Measurements from ENCODE around the gene LAIR1. TPM values are rescaled to one million over a fixed set of nuclear protein-coding genes. Genes with fewer than 3 reads are reported as not detected.
"Not testable (repeated sequence)": the region's sequence is repeated elsewhere in the genome, so short reads cannot be mapped to it uniquely, and the experiment has no call there.

The LAIR1 gene
- total RNA-seq, 1 donor from 2014 or later: not detected

GRCh38 chr19:54389553-54389952 lies 24.8 kb upstream of the LAIR1 start:
- peaks cover 10% of the 10 kb centered on the region for H3K27me3 Mint-ChIP-seq (ENCODE audit: unreplicated experiment)
- no peak overlapping the region for H3K27ac Mint-ChIP-seq (ENCODE audit: unreplicated experiment)
- no peak for DNase-seq (ENCODE audit: extremely low spot score, unreplicated experiment)
- no peak for TF ChIP-seq CTCF (IDR thresholded peaks at IDR 0.05)
- no peak overlapping the region for H3K4me3 Mint-ChIP-seq (ENCODE audit: unreplicated experiment)
- H3K9me3 Mint-ChIP-seq (ENCODE audit: unreplicated experiment): no peaks in the 10 kb centered on the region
- no peaks in the 10 kb centered on the region for H3K4me1 Mint-ChIP-seq (ENCODE audit: unreplicated experiment)
- H3K36me3 Mint-ChIP-seq (ENCODE audit: unreplicated experiment): no peaks in the 10 kb centered on the region

- H3K9me3 Mint-ChIP-seq (ENCODE audit: unreplicated experiment): no peaks in the 10 kb centered on the region
- no peak overlapping the region for H3K27ac Mint-ChIP-seq (ENCODE audit: unreplicated experiment)
- DNase-seq (ENCODE audit: extremely low spot score, unreplicated experiment): no peak
- TF ChIP-seq CTCF (IDR thresholded peaks at IDR 0.05): no peak
- no peaks in the 10 kb centered on the region for H3K4me1 Mint-ChIP-seq (ENCODE audit: unreplicated experiment)
- no peak overlapping the region for H3K4me3 Mint-ChIP-seq (ENCODE audit: unreplicated experiment)
- no peaks in the 10 kb centered on the region for H3K36me3 Mint-ChIP-seq (ENCODE audit: unreplicated experiment)
- H3K27me3 Mint-ChIP-seq (ENCODE audit: unreplicated experiment): peaks cover 10% of the 10 kb centered on the region
These were observed 24.0 kb upstream of the LAIR1 start for GRCh38 chr19:54388802-54389139.

- no peaks in the 10 kb centered on the region for H3K4me1 Mint-ChIP-seq (ENCODE audit: unreplicated experiment)
- no peaks in the 10 kb centered on the region for H3K9me3 Mint-ChIP-seq (ENCODE audit: unreplicated experiment)
- no peak for TF ChIP-seq CTCF (IDR thresholded peaks at IDR 0.05)
- no peak overlapping the region for H3K4me3 Mint-ChIP-seq (ENCODE audit: unreplicated experiment)
- H3K27me3 Mint-ChIP-seq (ENCODE audit: unreplicated experiment): peaks cover 10% of the 10 kb centered on the region
- no peak for DNase-seq (ENCODE audit: extremely low spot score, unreplicated experiment)
- H3K27ac Mint-ChIP-seq (ENCODE audit: unreplicated experiment): no peak overlapping the region
- H3K36me3 Mint-ChIP-seq (ENCODE audit: unreplicated experiment): no peaks in the 10 kb centered on the region
These were observed 23.5 kb upstream of the LAIR1 start for GRCh38 chr19:54387991-54388801.

- Mint-ChIP-seq H3K36me3 (ENCODE audit: unreplicated experiment) (no peaks in the 10 kb centered on the region), H3K4me1 (ENCODE audit: unreplicated experiment) (no peaks in the 10 kb centered on the region), H3K27ac (ENCODE audit: unreplicated experiment) (no peak overlapping the region), H3K9me3 (ENCODE audit: unreplicated experiment) (peaks cover 8% of the 10 kb centered on the region), H3K27me3 (ENCODE audit: unreplicated experiment) (peaks cover 4% of the 10 kb centered on the region), H3K4me3 (ENCODE audit: unreplicated experiment) (no peak overlapping the region)
- no peak for TF ChIP-seq CTCF (IDR thresholded peaks at IDR 0.05)
- DNase-seq (ENCODE audit: extremely low spot score, unreplicated experiment): no peak
These were observed 18.6 kb upstream of the LAIR1 start for GRCh38 chr19:54383330-54383729.

- not testable (repeated sequence) for DNase-seq (ENCODE audit: extremely low spot score, unreplicated experiment); H3K36me3 Mint-ChIP-seq (ENCODE audit: unreplicated experiment); H3K27ac Mint-ChIP-seq (ENCODE audit: unreplicated experiment); H3K27me3 Mint-ChIP-seq (ENCODE audit: unreplicated experiment); H3K4me1 Mint-ChIP-seq (ENCODE audit: unreplicated experiment); H3K4me3 Mint-ChIP-seq (ENCODE audit: unreplicated experiment); H3K9me3 Mint-ChIP-seq (ENCODE audit: unreplicated experiment)
These were observed 17.3 kb upstream of the LAIR1 start for GRCh38 chr19:54382041-54382440.

Data from osteocyte (in vitro differentiated cells).